NCI-H2107 treated with DMSO at 0.1 percent for 48 hours (cell line): ENCODE data around the gene EPHB1.
"Not testable (repeated sequence)": the region's sequence is repeated elsewhere in the genome, so short reads cannot be mapped to it uniquely, and the experiment has no call there.

Experiments
- DNase-seq: peaks from one replicate; lab custom pipeline; 2025; ENCODE audit not compliant: unreplicated experiment; lab: John Stamatoyannopoulos, UW

Gene EPHB1

GRCh38 chr3:135034291-135034768, 239.3 kb downstream of the EPHB1 start:
- peak; percentile 93 for DNase-seq

- DNase-seq = no peak
Observed at GRCh38 chr3:135034891-135035440, 239.9 kb downstream of the EPHB1 start.

- DNase-seq = no peak
Observed at GRCh38 chr3:135038186-135038585, 243.1 kb downstream of the EPHB1 start.

- not testable (repeated sequence) for DNase-seq
Observed at GRCh38 chr3:135039536-135039935, 244.5 kb downstream of the EPHB1 start.

GRCh38 chr3:135040321-135041240, 245.5 kb downstream of the EPHB1 start:
- no peak for DNase-seq

- DNase-seq = no peak
Observed at GRCh38 chr3:135041601-135042000, 246.5 kb downstream of the EPHB1 start.

- no peak for DNase-seq
Observed at GRCh38 chr3:135047061-135047460, 252.0 kb downstream of the EPHB1 start.

GRCh38 chr3:135050536-135050935, 255.5 kb downstream of the EPHB1 start:
- no peak for DNase-seq

GRCh38 chr3:135051409-135051973, 256.4 kb downstream of the EPHB1 start:
- no peak for DNase-seq

GRCh38 chr3:135055449-135055848, 260.4 kb downstream of the EPHB1 start:
- DNase-seq = no peak

- DNase-seq = peak; percentile 72
Observed at GRCh38 chr3:135056084-135056730, 261.1 kb downstream of the EPHB1 start.

GRCh38 chr3:135056733-135057310, 261.8 kb downstream of the EPHB1 start:
- no peak for DNase-seq

GRCh38 chr3:135057996-135058395, 262.9 kb downstream of the EPHB1 start:
- DNase-seq = no peak

GRCh38 chr3:135059580-135059979, 264.5 kb downstream of the EPHB1 start:
- no peak for DNase-seq

- peak; percentile 98 for DNase-seq
Observed at GRCh38 chr3:135066844-135067727, 272.0 kb downstream of the EPHB1 start.

GRCh38 chr3:135068011-135068410, 273.0 kb downstream of the EPHB1 start:
- no peak for DNase-seq

GRCh38 chr3:135069406-135069805, 274.3 kb downstream of the EPHB1 start:
- DNase-seq = no peak

GRCh38 chr3:135071483-135071882, 276.4 kb downstream of the EPHB1 start:
- DNase-seq = no peak

GRCh38 chr3:135072431-135072830, 277.4 kb downstream of the EPHB1 start:
- no peak for DNase-seq

- DNase-seq = no peak
Observed at GRCh38 chr3:135075157-135075556, 280.1 kb downstream of the EPHB1 start.
